Thoracic aorta (tissue), 2 donors: ENCODE results near the gene COLEC12. TPM values are rescaled to one million over a fixed set of nuclear protein-coding genes. Genes with fewer than 3 reads are reported as not detected.

Source experiments
- ATAC-seq: fragments of 150-250 bp; one replicate; pipeline ENCODE4 v1.8.0; 2017; ENCODE audit warnings: low read depth; ENCODE audit not compliant: insufficient number of reproducible peaks, low FRiP score
- DNase-seq: peaks from one replicate; pipeline ENCODE4 v3.0.0-alpha.2; 2020; ENCODE audit warnings: low spot score
- H3K27ac ChIP-seq, 2 donors: fragments of 200-600 bp; sonication (generic); 1 replicate in 1 of 2; 2 replicates in 1 of 2; pipeline ENCODE4 v1.5.1; 2016; ENCODE audit warnings: mild to moderate bottlenecking in 2 of 2, moderate library complexity in 2 of 2
- H3K27me3 ChIP-seq: fragments of 200-600 bp; sonication (generic); replicated peaks from 2 replicates; pipeline ENCODE4 v1.6.0; 2016; ENCODE audit warnings: mild to moderate bottlenecking; ENCODE audit not compliant: insufficient read depth
- H3K36me3 ChIP-seq: fragments of 200-600 bp; sonication (generic); one replicate; pipeline ENCODE4 v1.5.1; 2016
- H3K4me1 ChIP-seq, 2 donors: fragments of 200-600 bp; sonication (generic); 1 replicate in 1 of 2; 2 replicates in 1 of 2; pipeline versions ENCODE4 v1.5.1 to v1.6.0; 2016; ENCODE audit warnings: low read depth in 2 of 2, mild to moderate bottlenecking in 1 of 2; ENCODE audit not compliant: control insufficient read depth in 1 of 2
- H3K4me3 ChIP-seq: fragments of 200-600 bp; sonication (generic); 2 replicates; pipeline ENCODE4 v1.5.1; 2016; ENCODE audit warnings: mild to moderate bottlenecking
- H3K9me3 ChIP-seq: fragments of 200-600 bp; sonication (generic); 2 replicates; pipeline ENCODE4 v1.5.1; 2016
- CTCF ChIP-seq: fragments of 200-600 bp; sonication (generic); IDR thresholded peaks from one replicate; pipeline ENCODE4 v1.5.1; 2019; ENCODE audit warnings: antibody characterized with exemption
- total RNA-seq, 2 donors: library from RNA; depleted of rRNA; stranded (reverse); fragments of >200 nt; gene quantifications; one replicate each; pipeline versions ENCODE4 v1.1.0 to v1.2.3, GENCODE V29; 2016

Gene COLEC12
- total RNA-seq, 2 donors from 2014 or later = 19.3 to 21.3 TPM

GRCh38 chr18:340044-340443 lies 160.5 kb downstream of the COLEC12 start:
- no peak overlapping the region for H3K27ac ChIP-seq

GRCh38 chr18:339200-339599 lies 161.3 kb downstream of the COLEC12 start:
- H3K9me3 ChIP-seq = no peaks in the 10 kb centered on the region
- H3K4me3 ChIP-seq = no peak overlapping the region
- no peaks in the 10 kb centered on the region for H3K27me3 ChIP-seq
- H3K4me1 ChIP-seq = no peaks in the 10 kb centered on the region
- TF ChIP-seq CTCF = no peak
- H3K36me3 ChIP-seq = no peaks in the 10 kb centered on the region
- no peak overlapping the region for H3K27ac ChIP-seq
- no peak for DNase-seq
- no peak for ATAC-seq

More at GRCh38 chr18:340044-340443, 160.5 kb downstream of the COLEC12 start:
- no peak for TF ChIP-seq CTCF
- ATAC-seq (no peak), DNase-seq (no peak)
- H3K36me3 ChIP-seq = no peaks in the 10 kb centered on the region
- H3K27me3 ChIP-seq = no peaks in the 10 kb centered on the region
- H3K9me3 ChIP-seq = no peaks in the 10 kb centered on the region
- no peak overlapping the region for H3K4me3 ChIP-seq
- no peaks in the 10 kb centered on the region for H3K4me1 ChIP-seq

- no peak for TF ChIP-seq CTCF
- H3K4me3 ChIP-seq = no peak overlapping the region
- H3K27me3 ChIP-seq = no peaks in the 10 kb centered on the region
- no peaks in the 10 kb centered on the region for H3K9me3 ChIP-seq
- H3K4me1 ChIP-seq = no peaks in the 10 kb centered on the region
- no peak for ATAC-seq
- H3K36me3 ChIP-seq = no peaks in the 10 kb centered on the region
- DNase-seq = no peak
- H3K27ac ChIP-seq = no peak overlapping the region
Measured at GRCh38 chr18:336713-337112, 163.8 kb downstream of the COLEC12 start.

- ATAC-seq (no peak), DNase-seq (no peak)
- Histone ChIP-seq H3K9me3 (no peaks in the 10 kb centered on the region), H3K27ac (no peak overlapping the region), H3K27me3 (no peaks in the 10 kb centered on the region), H3K4me3 (no peak overlapping the region), H3K4me1 (no peaks in the 10 kb centered on the region), H3K36me3 (no peaks in the 10 kb centered on the region)
- no peak for TF ChIP-seq CTCF
Measured at GRCh38 chr18:335733-336132, 164.8 kb downstream of the COLEC12 start.

GRCh38 chr18:334575-335132 lies 165.8 kb downstream of the COLEC12 start:
- H3K27ac ChIP-seq = no peak overlapping the region
- no peak overlapping the region for H3K4me3 ChIP-seq
- TF ChIP-seq CTCF = no peak
- no peaks in the 10 kb centered on the region for H3K4me1 ChIP-seq
- H3K36me3 ChIP-seq = no peaks in the 10 kb centered on the region
- no peaks in the 10 kb centered on the region for H3K27me3 ChIP-seq
- ATAC-seq = no peak
- H3K9me3 ChIP-seq = no peaks in the 10 kb centered on the region
- no peak for DNase-seq
